Epithelial cell of prostate (primary cell): ENCODE data around the gene SLC9A3.
"Not testable (repeated sequence)": the region's sequence is repeated elsewhere in the genome, so short reads cannot be mapped to it uniquely, and the experiment has no call there.

Experiments
- DNase-seq: peaks from one replicate; pipeline ENCODE4 v3.0.0-alpha.2; 2011; ENCODE audit warnings: low read depth, low spot score
- H3K27ac ChIP-seq: fragments of 450-650 bp; 2 replicates; pipeline ENCODE4 v1.5.1; 2017; ENCODE audit warnings: mild to moderate bottlenecking

Gene SLC9A3

DNA sequence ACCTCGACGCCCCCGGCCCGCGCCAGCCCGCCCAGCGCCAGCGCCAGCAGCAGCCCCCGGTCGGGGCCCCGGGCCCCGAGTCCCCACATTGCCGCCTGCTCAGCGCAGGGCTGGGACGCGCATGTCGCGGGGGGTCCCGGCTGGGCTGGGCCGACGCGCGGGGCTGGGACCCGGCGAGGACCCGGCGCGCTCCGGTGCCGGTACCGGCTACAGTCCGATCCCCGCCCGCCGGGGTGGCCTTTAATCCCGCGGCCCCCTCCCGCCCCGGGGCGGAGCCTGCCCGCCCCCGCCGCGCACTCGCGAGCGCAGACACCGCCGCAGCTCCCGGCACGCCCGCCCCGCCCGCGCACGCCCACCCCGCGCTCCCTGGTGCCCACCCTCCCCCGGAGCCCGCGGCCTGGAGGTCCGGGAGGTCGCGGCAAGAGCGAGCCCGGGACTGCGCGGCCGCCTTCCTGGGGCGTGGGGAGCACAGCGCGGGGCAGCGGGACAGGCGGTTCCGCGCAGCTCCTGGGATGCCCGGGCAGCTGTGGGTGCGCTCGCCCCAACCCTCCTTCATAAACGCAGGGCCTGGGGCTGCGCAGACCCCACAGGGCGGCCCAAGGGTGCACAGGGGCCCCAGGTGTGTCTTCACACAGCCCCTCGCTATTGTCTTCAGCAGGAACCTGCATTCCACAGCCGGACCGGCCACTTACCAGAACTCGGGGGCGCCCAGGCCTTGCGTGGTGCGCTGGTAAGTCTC lies at the start of gene SLC9A3:
TSS of gene SLC9A3 (minus strand) at position 216 of the 739 bp plus-strand sequence.
- no peak within 1 kb of the TSS for H3K27ac ChIP-seq
- no peak for DNase-seq

DNA sequence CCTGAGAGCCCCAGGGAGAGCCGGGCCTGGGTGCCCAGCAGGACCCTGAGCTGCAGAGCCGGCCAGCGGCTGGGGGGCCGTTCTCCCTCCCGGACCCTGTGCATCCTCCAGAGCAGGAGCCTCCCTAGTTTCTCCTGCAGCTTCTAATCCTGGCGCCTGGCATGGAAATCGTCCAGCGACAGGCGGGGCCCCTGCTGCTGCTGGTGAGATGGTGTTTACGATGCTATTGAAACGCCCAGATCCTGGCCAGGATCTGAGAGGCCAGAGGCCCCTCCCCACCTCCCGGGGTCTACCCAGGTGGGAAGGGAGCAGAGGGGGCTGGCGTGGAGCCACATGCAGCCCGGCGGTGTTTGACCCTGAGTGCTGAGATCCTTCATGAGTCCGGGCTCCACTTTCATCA lies 49.7 kb upstream of the SLC9A3 start:
- no peak overlapping the region for H3K27ac ChIP-seq
- no peak for DNase-seq

DNA sequence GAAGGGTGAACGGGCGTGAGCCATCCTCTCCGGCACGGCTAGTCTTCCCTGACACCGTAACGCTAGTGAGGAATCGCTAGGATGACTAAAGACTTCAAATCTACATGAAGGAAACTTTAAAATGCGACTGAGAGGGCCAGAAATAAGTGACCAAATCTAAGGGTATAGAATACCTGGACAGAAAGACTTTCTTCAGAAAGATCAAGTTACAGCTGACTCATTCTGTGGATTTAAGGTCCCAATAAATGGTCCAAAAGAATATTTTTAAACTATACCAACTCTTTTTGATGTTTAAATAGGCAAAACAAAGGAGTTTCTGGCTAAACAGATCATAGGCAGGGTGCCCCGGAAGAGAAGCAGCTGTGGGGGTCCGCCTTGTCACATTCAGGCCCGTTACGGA lies 49.0 kb upstream of the SLC9A3 start:
- no peak overlapping the region for H3K27ac ChIP-seq
- DNase-seq = no peak

DNA sequence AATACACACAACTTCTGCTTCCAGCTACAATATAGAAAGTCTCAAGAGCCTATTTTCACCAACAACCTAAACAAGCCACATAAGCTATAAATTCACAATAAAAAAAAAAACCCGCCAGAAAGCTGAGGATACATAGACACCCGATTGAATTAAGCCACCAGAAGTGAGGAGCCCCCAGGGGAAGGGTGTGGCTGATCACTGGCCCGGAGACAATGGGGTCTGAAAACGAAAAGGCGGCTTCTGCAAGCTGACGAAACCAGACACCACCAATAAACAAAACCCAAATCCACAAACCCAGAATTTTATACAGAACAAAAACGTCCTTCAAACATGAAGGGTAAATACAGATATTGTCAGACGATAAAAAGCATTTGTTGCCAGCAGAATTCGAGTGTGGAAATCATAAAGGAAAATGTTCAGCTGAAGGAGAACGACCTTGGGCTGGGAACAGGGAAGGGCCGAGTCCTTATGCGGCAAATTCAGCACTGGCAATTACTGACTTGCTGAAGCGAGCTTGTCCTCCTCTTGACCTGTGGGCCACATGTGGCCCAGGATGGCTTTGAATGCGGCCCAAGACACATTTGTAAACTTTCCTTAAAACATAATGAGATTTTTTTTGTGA lies 48.3 kb upstream of the SLC9A3 start:
- no peak overlapping the region for H3K27ac ChIP-seq
- no peak for DNase-seq

DNA sequence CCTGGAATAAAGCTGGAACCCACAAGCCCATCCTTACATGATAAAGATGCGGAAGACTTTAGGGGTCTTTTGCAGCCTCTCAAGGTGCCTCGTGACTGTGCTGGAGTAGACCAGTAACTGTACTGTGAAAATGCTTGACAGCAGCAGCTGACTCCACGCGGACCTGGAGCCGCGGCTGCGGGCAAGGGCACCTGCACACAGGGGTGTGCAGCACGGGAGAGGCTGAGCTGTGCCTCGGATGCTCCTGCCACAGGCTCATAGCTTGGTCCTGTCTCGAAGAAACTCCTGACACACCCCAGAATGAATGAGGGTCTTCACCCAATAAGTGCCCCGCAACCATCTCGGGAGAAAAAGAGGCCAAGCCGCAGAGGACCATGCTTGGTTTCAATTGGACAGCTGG lies 47.5 kb upstream of the SLC9A3 start:
- DNase-seq = no peak
- H3K27ac ChIP-seq = no peak overlapping the region

DNA sequence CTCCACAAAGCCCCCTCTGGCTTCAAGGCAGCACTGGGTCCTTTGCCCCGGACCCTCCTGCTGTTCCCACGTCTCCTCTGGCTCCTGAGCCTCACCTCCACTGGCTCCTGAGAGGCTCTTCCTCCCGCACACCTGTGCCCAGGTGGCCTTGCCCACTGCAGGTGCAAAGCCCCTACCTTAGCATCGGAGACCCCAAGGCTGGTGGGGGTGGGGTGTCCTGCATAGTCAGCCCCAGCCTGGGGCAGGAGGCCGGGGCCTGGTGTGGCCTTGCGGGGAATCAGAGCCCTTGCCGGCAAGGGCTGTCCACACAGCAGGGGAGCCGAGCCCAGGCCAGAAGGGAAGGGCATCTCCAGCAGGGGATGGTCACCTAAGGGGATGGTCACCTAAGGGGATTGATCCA lies 46.6 kb upstream of the SLC9A3 start:
- no peak overlapping the region for H3K27ac ChIP-seq
- DNase-seq = no peak

DNA sequence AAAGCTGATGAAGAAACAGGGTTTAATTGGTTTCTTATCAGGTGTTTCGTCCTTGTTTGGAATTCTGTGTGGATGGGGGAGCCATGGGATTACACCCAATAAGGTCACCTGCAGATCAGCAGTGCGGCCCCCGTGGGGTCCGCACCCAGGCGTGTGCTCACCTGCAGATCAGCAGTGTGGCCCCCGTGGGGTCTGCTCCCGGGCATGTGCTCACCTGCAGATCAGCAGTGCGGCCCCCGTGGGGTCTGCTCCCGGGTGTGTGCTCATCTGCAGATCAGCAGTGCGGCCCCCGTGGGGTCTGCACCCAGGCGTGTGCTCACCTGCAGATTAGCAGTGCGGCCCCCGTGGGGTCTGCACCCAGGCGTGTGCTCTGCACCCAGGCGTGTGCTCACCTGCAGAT lies 46.2 kb upstream of the SLC9A3 start:
- H3K27ac ChIP-seq = no peak overlapping the region
- DNase-seq = no peak

DNA sequence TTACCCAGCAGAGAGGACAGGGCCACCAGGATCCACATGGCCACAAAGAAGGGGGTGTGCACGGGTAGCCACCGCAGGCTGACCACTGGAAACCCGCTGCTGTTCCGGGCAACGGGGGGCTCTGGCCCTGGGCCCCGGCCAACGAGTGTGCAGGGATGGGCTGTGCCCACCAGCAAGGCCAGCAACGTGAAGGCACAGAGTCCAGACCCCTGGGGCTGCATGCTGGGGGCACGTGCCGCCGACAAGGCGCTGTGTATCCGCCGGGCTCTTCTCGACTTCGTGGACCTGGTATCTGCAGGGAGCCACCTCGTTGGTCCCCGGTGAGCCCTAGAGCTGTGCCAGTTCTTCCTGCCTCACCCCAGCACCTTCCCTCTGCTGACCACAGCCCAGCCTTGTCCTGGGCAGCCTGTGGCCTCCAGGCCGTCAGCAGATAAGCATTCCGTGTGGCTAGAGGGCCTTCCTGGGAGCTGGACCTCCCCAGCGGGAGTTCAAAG lies 45.7 kb upstream of the SLC9A3 start:
- H3K27ac ChIP-seq = no peak overlapping the region
- DNase-seq = no peak

DNA sequence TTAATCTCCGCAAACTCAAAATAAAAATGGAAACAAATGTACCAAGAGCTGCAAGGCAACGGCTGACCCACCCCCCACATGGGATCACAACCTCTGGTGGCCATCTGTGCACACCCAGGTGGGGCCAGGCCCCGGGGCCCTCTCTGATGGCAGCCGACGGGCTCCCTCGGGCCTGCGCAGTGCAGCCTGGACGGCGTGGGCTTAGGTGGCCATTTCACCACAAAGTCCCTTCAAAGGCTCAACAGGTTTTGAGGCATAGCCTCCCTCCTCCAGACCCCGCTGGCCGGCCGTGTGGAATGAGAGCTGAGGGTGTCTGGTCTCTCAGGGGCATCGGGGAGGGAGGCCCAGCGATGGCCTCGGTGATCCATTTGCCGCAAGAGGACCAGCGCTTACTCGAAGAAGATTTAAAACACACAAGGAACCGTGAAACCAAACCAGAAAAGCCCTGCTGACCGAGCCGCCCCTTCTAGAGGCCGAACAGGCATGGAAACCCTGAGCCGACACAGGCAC lies 45.2 kb upstream of the SLC9A3 start:
- H3K27ac ChIP-seq = no peak overlapping the region
- DNase-seq = no peak

DNA sequence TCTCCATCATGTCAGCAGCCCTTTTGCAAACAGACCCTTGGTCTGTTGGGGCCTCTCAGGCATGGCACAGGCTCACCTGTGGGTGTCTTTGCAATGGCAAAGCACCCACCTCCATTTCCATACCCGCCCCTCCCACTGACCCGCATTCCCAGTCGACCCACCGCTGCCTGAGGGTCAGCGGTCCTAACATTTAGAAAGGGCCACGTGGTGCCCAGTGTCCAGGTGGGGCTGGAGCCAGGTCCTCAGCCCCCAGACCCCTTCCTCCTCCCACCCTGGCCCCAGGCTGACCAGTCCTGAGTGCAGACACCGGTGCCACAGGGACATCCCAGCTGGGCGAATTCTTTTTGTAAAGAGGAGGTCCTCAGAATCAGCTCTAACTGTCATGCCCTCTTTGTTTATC lies 44.6 kb upstream of the SLC9A3 start:
- no peak for DNase-seq
- no peak overlapping the region for H3K27ac ChIP-seq

DNA sequence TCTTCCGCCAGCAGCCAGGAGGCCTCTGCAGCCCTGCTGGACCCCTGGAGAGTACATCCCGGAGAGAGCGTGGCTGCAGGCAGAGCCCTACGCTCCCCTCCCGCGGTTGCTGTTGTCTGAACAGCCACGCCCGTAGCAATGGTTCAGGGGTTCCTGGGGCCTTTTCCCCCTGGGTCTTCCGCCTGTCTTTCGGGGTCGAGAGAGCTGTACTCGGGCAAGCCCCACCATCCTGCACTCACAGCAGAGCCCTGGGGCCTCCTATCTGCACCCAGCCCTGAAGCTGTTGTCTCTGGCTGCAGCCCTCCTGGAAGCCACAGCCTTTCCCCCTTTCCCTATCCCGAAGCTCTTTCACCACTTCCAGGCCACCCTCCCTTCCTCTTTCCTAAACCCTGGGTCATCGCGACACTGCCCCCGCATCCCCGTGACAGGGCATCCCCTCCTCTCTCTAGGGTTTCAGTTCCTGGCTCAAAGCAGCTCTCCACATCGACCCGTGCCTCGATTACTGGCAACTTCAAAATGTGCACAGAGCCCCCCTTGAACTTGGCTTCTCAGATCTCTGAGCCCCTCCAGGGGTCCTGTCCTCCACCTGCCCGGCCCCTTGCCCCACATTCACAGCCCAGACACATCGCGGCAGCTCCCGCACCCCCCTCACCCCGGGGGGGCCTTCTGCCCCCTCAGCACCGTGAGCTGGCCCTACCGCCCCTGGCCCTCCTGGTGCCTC lies 44.0 kb upstream of the SLC9A3 start:
- no peak for DNase-seq
- no peak overlapping the region for H3K27ac ChIP-seq

DNA sequence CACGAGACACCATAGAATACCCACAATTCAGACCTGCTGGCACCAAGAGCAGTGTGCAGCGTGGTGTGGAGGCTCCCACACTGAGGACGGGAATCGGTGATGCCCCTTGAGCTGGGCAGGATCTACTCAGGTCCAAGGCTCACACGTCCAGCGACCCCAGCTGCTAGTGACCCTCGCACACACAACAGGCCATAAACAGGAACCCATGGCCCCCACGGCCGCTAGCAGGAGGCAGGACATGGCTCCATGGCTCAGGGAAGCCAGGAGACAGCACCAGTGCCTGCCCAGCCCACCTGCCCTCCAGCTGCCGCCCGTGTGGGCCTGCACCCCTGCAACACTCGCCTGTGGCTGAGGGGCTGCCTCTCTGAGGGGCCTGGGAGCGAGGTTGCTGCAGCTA lies 43.4 kb upstream of the SLC9A3 start:
- no peak overlapping the region for H3K27ac ChIP-seq
- DNase-seq = no peak

DNA sequence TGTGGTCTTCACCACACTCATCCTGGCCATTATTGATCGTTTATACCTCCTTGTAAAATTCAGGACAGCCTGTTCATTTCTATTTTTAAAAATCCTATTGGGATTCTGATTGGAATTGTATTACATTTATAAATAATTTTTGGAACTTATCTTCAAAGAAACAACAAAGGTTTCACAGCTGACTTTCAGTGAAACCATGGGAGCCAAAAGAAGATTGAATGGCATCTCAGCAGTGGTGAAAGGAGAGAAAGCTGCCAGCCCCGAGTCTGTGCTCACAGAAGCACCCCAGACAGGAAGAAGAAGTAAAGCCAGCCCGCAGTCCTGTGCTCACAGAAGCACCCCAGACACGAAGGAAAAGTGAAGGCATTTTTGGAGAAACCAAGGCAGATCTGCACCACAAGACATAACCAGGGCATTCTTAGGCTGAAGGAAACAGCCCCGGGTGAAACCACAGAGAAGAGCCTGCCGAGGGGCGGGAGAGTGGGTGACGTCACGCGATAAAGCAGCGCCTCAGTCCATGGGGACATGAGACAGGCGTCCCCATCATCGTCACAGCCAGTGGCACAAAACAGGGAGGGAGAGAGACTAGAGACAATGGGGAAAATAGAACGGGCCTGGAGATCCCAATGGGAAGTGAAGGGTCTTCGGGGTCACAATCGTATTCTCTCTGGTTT lies 42.5 kb upstream of the SLC9A3 start:
- no peak for DNase-seq
- no peak overlapping the region for H3K27ac ChIP-seq

DNA sequence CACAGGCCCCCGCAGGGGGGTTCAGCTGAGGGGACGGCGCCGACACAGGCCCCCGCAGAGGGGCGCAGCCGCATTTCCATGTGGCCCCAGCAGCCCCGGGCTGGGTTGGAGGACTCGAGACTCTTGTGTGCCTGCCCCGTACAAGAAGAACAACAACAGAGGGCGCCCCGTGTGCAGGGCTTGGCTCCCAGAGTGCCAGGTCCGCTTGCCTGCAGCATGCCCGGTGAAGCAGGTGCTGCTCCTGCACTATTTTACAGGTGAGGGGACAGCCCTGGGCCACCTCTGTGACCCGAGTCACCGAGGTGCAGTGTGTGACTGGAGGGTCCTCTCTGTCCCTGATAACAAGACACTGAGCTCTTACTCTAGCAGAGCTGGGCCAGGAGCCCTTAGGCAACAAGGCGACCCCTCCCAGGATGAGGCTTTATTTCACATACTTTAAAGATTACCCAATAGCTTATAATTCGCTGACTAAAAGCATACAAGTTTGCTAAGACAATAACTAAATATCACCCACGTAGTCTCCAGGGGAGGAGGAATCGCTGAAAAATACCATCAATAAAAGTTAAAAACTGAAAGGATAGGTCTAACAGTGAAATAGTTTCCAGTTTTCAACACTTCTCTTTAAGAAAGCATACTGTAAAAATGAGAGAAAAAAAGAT lies 41.7 kb upstream of the SLC9A3 start:
- DNase-seq = no peak
- no peak overlapping the region for H3K27ac ChIP-seq

DNA sequence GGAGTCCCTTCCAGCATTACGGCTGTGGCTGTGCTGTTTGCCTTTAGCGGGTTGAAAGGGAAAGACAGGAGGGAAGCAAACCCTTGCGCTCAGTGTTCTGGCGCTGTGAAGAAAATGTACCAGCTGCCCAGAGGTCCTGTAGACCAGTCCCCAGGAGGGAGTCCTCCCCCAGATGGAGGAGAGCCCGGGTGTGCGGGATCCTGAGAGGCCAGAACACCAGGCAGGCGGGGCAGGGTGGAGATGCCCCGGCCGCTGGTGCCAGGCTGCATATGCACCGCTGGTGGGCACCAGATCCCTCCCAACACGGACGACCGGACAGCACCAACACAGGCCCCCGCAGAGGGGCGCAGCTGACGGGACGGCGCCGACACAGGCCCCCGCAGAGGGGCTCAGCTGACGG lies 37.2 kb upstream of the SLC9A3 start:
- no peak for DNase-seq
- no peak overlapping the region for H3K27ac ChIP-seq

DNA sequence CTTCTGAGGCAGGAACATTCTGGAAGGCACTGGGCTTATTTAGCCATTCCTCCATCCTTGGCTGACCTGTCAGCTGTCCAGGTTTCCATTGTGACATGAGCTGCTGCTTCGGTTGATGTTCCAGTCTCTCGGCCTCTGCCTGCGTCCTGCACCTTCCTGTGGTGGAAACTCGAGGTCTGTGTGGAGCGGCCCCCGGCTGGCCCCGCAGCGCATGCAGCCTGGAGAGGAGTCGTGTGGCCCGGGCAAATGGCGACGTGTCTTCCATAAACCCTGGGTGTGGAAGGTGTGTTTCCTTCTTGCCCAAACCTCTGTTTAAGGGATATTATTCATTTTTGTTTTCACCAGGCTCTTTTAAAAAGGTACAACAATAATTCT lies 36.5 kb upstream of the SLC9A3 start:
- no peak for DNase-seq
- no peak overlapping the region for H3K27ac ChIP-seq

DNA sequence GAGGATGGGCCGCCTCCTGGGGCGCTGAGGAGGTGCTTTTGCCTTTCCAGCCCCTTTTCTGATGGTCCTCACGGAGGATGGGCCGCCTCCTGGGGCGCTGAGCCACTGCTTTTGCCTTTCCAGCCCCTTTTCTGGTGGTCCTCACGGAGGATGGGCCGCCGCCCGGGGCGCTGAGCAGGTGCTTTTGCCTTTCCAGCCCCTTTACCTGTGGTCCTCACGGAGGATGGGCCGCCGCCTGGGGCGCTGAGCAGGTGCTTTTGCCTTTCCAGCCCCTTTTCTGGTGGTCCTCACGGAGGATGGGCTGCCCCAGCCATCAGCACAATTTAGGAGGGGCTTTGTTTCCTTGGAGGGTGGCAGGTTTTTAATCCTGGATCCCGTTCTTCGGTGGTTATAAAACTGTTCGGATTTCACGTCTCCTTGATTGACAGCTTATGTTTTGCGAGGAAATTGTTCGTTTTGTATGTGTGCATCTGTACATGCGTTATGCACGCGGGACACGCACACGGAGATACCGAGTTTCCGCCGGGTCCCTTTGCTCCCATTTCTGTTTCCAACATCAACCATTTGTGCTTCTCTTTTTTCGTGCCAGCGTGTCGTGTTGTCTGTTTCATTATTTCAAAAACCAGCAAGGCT lies 34.7 kb upstream of the SLC9A3 start:
- DNase-seq = no peak
- H3K27ac ChIP-seq = no peak overlapping the region

DNA sequence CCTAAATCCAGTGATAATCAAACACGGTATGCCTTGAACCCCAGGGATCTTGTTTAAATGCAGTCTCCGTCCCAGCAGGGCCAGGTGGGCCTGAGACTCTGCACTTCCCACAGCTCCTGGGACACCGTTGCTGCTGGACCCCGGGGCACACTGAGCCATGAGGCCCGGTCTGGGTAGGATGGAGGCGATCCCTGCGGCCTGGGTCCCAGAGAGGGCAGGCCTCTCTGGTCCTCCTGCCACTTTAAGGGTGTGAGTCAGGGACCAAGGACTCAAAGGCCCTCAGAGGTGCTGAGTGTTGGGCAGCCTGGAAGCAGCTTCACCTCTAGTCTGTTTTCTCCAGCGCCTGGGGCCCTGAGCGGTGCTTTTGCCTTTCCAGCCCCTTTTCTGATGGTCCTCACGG lies 34.1 kb upstream of the SLC9A3 start:
- no peak overlapping the region for H3K27ac ChIP-seq
- no peak for DNase-seq

DNA sequence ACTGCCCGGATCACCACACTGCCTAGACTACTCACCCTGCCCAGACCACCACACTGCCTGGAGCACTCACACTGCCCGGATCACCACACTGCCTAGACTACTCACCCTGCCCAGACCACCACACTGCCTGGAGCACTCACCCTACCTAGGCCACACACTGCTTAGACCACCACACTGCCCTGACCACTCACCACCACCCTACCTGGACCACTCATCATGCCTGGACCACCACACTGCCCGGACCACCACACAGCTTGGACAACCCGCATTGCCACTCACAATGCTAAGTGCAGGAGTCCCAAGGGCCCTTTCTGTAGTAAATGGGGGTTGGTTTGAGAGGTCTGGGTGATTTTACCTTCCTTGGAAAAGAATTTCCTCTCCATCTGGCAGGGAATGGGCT lies 33.7 kb upstream of the SLC9A3 start:
- not testable (repeated sequence) for H3K27ac ChIP-seq, DNase-seq
